ELF-1 (cell line): ENCODE data around the gene DCTD.
"Not testable (repeated sequence)": the region's sequence is repeated elsewhere in the genome, so short reads cannot be mapped to it uniquely, and the experiment has no call there.

Experiments used
- DNase-seq: peaks from one replicate; pipeline ENCODE4 v3.0.0-alpha.2; 2016; ENCODE audit warnings: low read depth, low spot score

DCTD gene

DNA sequence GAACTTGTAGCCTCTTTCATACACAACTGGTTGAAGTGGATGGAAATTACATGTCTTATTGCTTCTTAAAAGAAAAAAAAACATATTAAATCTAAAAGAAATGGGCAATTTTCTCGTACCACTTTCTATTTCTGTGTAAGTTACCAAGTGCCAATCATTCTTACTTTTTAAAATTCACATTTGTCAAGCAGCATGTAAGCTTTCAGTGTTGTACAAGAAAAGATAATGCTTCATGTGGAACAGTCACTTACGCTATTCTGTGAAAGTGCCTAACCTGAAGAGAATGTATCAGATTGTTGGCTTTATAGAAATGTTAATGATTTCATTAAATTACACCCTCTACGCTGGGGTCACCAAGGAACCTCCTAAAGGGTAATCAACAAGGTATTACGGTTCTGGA lies 4.4 kb upstream of the DCTD start:
- no peak for DNase-seq

DNA sequence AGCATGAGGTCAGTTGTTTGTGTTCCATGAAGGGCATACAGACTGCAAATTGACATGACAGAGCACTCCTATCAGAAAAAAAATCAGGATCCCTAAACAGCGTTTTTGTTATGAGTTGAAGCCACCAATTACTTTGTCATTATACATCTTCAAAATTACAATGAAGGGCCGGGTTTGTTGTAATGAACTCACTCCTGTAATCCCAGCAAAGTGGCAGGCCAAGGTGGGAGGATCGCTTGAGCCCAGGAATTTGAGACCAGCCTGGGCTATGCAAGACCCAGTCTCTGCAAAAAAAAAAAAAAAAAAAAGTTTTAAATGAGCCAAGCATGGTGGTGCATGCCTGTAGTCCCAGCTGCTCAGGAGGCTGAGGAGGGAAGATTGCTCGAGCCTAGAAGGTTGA lies 3.5 kb upstream of the DCTD start:
- peak; percentile 43 for DNase-seq

DNA sequence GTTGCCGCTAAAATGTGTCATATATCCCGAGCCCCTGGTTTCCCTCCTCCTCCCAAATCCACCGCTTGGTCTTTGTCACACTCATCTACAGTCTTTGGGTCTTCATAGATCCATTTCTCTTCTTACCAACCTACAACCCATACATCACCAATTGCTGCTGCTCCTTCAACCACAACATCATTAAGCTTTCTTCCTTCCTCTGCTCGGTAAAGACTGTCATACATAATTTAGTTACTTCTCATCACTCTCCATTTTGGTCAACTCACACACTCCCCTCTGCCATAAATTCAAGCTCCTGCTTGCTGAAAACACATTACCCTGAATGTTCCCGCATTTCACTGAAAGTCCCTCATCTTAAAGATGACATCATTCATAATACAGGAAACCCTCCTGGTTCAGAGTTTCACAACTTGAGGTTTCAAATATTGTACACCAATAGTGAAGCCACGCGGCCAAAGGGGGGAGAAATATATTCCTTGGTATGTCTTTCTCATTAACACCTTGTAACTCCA lies 1.7 kb upstream of the DCTD start:
- DNase-seq, result no peak

DNA sequence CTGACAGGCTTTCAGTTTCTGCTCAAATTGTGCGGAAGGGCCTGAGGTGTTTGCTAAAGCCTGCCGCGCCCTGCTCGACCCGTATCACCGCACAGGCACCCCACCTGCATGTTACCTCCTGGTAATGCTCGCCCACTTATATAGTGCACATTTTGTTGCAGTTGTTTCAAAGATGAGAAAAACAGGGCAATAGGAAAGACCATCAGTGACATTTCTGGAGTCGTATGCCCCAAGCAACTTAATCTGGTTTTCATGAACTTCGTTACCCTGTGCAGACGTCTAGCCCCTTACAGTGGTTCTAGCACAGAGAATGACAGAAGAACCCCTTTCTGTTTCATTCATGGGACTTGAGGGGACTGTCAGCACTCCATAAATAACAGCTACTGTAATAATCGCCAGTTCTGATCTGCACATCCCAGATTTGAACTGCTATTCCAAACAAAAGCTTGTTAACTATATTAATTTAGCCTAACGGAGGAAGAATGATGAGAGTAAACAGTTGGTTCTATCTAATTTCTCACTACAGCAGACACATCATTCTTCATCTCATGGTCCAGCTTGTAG lies 940 bp upstream of the DCTD start:
- DNase-seq, result no peak

DNA sequence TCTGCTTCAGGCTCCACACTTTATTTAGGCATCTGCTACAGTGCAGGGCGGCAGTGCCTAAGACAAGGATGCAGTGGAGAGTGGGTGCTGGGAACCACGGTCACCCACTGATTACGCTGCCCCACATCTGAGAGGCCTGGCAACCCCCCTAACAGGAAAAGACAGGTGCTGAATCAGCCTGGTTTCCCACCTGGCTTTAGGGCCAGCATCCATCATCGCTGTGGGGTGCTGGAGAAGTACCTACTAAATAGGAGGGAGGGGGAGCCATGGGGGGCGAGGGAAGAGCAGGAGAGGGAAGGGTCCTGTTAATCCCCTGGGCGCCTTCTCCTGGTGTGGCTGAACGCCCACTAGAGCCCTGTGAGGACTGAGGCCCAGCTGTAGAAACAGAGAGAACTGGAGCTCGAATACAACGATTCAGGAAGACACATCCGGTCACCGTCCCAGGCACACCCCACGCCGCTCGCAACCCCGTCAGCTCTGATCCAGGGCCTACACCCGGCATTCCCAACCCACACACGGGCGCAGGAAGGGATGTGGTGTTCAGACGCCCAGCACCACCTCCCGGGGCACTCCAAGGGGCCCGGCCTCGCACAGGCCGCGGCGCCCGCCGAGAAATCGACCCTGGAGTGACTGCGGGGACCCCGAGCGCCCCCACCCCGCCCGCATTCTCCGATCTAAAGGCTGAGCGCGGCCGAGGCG lies 554 bp downstream of the DCTD start:
- peak; percentile 54 for DNase-seq

DNA sequence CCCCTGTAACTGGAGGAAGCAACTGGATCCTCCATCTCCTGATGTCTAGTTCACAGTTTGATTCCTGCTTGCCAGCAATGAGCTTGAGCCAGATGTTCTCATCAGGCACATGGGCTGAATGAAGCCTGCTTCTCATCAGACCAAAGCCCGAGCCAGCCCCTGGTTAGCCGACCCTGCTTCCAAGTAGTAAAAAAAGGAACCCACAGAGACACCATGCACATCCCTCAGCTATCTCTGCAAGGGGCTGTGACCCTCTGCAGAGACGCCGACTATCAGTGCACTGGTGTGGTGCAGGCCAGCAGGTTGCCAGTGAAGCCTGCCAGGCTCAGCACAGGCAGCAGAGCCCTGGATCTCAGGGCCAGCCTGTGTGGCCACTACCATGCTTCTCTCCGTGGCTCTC lies 2.8 kb downstream of the DCTD start:
- DNase-seq, result peak; percentile 56

DNA sequence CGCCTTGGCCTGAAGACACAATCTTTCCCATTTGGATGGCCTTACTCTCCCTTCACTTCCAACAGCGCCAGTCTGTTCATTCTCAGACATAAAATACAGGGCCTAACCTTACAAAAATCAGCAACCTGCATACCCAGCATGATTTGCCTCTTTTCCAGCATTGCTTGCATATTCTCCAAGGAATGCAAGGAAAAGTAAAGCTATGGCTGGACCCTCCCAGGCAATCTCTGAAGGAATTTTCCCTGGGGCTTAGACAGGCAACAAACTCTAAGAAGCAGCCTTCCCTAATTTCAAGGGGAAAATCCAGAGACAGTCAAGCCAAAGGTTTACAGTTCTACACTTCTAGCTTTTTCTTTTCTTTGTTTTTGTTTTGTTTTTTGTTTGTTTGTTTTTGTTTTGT lies 3.6 kb downstream of the DCTD start:
- peak; percentile 82 for DNase-seq

DNA sequence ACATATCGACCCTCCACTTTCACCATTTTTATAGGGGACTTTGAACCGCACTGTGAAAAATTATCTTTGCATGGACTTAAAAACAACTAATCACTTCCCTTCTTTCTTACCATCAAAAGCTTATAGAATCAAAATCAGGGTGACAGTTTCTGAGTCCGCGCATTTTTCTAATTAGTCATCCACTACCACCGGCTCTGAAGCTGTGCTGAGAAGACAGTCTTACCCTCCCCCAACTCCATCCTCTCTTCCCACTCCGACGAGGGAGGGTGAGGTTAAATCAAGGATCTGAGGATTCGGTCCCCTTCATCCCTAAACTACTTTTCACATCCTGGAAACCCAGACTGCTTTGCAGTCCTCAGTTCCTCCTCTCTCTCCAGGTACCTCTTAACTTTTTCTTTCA lies 4.2 kb downstream of the DCTD start:
- DNase-seq, result peak; percentile 50

DNA sequence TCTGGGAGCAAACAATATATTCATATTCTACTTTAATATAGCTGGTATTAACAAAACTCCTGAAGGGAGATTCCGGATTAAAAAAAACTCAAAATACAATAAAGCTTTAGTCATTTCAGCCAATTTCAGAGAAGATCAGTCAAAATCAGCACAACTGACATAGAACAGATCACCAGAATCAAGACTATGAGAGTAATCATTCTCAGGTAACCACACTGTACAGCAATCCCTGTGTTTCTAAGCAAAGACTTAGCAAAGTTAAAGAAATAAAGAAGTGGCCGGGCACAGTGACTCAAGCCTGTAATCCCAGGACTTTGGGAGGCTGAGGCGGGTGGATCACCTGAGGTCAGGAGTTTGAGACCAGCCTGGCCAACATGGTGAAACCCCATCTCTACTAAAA lies 9.1 kb downstream of the DCTD start:
- DNase-seq, result no peak

DNA sequence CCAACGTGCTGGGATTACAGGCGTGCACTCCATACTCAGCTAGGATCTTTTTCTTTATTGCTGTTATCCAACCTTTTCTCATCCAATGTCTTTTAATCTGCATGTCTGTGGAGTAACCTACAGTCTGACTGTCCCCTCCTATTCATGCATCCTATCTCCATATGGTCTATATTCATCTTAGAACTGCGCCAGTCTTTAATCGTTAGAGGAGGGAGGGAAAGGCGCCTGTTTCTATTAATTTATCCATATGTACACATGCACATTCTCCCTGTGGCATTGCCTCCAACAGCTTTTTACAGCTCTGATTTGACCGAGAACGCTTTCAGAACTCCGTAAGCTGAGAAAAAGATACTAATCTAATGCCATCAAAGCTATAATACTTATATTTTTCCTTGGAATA lies 9.8 kb downstream of the DCTD start:
- no peak for DNase-seq

DNA sequence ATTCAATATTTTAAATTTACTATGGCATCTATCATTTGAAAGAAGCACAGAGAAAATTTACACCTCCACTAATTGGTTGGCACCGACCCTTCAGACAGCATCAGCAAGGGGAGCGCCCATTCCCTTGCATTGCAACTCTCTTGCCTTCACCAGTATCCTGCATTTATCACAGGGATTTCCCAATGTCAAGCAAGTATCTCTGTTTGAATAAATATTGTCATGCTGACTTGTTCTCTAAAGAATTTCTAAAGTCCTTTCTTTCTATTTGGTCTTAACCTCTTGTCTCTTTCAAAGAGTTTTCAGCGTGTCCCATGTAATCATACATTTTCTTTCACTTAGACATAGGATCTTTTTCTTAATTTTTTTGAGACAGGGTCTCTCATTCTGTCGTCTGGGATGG lies 10.4 kb downstream of the DCTD start:
- DNase-seq, result no peak

DNA sequence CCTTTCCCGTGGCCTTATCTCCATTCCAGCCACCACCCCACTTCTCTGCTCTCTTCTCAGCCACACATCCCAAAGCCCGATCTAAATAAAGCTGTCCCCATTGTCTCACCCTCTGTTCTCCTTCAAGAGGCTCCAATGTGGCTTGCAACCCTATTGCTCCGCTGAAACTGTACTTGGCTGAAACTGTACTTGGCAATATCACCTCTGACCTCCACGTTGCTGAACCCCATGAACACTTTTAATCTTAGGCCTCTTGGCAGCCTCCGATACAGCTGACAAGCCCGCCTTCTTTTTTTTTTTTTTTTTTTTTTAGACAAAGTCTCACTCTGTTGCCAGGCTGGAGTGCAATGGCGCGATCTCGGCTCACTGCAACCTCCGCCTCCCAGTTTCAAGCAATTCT lies 12.1 kb downstream of the DCTD start:
- no peak for DNase-seq

DNA sequence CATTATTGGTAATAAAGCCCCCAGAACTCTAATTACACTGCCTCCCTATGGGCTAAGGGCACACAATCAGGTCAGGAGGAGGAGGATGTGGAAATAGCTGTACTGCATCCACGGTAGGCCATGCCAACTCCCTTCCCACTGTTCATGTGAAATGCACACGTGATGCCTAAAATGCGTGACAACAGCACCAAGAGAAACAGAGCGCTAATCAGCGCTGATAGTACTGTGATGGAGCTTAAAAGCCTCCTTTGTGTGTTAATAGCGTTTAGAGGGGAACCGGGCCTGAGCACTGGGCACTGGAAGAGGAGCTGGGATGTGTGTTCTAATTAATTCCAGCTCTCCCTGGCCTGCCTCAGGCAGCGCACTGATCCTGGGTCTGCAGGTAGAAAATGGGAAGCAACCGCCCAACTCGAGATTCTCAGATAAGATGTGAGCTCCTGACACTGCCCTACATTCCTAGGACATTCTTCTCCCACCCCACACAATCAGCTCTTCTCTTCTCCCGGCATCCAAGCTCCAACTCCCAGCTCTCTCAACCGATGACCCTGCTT lies 12.9 kb downstream of the DCTD start:
- peak; percentile 94 for DNase-seq

DNA sequence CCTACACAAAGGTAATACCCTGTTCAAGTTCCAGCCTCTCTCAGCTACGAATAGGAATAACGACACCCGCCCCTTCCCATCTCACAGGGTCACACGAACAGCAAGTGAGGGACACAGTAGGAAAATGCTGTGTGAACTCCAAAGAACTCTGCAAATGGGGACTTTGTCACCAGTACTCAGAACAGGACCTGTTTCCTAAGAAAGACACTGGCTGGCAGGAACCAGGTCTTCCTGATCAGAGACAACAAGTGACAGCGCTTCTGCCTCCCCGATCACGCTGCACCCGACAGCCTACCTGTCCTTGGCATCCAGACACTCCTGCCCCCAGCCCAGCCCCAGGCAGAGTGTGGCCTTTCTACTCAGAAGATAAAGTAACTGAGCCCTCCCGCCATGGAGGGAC lies 14.2 kb downstream of the DCTD start:
- no peak for DNase-seq

DNA sequence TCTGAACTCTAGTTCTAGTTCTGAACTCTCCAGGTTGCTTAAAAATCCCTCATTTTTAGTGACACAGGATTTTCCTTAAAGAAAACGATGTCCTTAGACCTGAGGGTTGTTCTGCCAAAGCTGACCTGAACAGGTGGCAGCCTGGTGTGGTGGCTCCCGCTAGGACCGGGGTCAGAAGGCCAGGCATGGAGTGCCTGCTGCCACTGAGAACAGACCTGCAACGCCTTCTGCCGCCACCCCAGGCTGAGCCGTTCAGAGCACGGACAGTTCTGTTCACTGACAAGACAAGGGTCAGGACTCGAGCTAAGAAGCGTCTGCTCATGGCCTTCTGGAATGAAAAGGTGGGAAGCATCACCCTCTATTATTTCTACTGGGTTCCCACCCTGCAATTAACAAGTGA lies 15.8 kb downstream of the DCTD start:
- DNase-seq, result no peak

DNA sequence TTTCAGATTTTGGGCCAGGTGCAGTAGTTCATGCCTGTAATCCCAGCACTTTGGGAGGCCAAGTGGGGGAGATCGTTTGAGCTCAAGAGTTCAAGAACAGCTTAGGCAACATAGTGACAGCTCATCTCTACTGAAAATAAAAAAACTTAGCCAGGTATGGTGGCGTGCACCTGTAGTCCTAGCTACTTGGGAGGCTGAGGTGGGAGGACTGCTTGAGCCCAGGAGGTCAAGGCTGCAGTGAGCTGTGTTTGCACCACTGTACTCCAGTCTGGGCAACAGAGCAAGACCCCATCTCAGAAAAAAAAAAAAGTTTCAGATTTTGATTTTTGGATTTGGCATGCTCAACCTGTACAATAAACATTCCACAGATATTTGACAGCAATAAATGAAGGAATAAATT lies 17.2 kb downstream of the DCTD start:
- DNase-seq, result not testable (repeated sequence)

DNA sequence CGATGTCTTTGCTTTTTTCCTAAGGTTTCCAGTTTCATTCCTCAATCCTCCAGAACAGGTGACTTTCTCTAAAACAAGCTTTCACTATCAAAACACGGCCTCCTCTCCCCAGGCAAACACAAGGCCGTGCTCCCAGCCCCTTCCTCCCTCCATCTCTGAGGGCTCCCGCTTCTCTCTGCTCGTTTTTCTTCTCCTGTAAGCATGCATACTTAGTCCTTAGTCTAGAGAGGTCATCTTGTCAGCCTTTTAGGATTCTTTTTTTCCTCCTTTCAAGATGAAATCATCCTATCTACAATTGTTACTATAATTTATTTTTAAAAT lies 18.7 kb downstream of the DCTD start:
- no peak for DNase-seq

DNA sequence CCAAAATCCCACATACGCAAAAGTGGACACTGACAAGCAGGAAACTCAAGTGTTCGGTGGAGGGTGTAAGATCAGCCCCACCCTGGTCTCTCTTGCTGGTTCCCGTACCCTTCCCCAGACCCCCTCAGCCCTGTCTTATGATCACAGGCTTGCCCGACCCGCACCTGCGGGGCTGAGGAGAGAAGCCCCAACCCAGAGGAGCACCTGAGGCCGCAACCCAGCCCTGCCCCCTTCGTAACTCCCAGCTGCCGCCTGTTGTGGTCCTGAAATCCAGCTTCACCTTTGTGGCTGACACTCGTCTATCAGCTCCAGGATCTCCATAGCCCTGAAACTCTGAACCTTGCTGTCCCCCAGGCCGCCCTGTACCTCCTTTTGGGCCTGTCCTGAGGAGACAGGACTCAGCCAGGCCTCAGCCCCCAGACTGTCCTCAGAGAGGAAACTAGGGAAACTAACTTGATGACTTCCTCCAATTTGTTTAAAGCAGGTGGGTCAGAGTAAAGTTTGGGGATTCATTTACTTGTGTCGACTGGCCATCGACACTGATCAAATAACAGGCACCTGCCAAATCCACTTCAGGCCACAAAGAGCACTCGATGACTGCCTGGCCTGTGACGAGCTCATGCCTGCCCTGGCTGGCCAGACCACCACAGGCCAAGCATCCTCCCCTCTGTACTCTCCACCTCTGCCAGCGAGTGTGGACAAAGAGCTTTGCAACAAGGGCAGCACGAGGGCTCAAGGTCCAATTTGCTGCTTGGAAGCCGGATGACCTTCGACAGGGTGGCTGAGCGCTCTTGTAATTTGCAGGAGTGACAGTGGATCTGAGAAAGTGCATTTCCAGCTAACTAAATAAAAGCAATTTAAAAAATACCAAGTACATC lies 19.3 kb downstream of the DCTD start:
- peak; percentile 43 for DNase-seq

DNA sequence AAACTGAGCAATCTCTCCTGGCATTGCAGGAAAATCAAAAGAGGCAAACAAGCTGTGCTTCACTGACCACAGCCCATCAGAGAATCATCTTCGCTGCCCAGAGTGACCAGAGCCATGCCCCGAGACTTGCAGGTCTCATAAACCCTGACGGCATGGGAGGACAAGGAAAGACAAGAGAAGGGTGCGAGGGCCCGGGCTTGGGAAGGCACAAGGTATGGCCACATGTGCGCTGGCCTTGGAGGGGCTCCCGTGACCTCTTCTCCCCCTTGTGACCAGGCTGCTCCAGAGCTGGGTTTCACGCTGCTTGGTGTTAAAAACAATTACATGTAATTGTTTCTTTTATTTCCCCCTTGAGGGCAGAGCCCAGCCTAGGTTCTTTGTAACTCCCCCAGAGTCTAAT lies 20.8 kb downstream of the DCTD start:
- no peak for DNase-seq

DNA sequence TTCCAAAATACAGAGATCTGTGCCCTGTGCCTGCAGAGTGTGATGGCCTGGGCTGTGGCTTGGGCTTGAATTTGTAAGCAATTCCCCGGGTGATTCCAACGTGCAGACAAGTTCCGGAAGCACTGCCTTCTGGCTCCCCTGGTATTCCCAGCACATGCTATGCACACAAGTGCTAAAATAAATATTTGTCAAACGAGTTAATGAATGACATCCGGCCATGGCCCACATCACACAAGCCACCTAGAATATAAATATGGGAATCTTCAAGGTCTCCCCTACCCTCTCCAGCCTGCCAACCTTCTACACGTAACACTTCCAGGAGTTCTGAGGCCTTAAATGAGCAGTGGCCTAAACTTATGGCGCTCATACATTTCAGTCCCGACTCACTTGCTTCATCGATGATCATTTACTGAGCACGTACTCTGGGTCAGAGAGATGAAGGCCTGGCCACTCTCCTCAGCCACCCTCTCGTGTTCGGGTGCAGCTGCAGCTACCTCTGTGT lies 21.3 kb downstream of the DCTD start:
- DNase-seq, result no peak

DNA sequence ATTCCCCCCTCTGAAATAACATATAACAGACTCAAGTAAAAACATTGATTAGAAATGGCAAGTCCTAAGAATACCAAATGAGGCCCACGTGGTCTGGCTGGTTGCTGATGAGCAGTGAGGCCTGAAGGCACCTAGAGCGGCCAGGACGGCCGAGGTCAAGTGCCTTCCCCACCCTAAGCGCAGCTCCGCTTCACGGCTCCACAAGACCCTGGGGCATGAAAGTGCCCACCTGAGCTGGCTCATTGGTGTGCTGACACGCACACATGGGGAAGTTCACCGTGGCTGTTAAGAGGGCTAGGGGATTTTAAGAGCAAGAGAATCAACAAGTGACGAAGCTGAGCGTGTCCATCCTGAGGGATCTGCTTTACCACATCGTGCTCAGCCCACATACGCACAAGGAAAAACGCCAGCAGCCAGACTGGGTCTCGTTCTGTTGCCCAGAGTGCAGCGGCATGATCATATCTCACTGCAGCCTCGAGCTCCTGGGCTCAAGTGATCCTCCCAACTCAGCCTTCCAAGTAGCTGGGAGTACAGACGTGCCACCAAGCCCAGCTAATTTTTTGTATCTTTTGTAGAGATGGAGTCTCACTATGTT lies 22.4 kb downstream of the DCTD start:
- no peak for DNase-seq

DNA sequence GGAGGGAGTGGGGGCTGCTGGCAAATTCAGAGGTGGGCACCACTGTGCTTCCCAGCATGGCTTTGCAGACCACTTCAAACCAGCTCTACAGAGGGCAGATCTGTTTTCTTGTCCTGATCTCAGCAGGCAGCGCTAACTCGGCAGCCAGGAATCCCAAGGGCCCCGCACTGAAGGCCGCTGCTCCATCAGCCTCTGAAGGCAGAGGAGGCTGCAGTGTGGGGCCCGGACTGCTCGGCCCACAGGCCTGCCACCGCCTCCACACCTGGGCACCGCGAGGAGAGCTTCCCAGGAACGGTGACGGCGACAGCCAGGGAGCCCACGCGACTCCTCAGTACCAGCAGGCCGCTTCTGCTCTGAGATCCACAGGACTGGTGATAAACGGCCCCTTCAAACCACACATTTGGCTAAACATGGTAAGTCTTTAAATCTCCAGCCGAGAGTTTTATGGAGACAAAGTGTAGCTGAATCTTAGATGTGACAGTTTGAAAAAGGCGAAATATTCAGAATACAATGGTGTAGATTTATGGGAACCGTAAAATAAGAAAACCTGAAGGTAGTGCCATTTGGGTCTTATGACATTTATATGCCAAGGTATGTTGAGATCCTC lies 23.6 kb downstream of the DCTD start:
- no peak for DNase-seq
